HG03439 (cell line): ENCODE results near the gene SSR3.
"Not testable (repeated sequence)": the region's sequence is repeated elsewhere in the genome, so short reads cannot be mapped to it uniquely, and the experiment has no call there.

Experiments used
- ATAC-seq: cut with Tn5 transposase; IDR thresholded peaks from one replicate; pipeline ENCODE4 v1.9.1; 2021; ENCODE audit warnings: mild to moderate bottlenecking, moderate library complexity; ENCODE audit not compliant: unreplicated experiment

Gene SSR3

DNA sequence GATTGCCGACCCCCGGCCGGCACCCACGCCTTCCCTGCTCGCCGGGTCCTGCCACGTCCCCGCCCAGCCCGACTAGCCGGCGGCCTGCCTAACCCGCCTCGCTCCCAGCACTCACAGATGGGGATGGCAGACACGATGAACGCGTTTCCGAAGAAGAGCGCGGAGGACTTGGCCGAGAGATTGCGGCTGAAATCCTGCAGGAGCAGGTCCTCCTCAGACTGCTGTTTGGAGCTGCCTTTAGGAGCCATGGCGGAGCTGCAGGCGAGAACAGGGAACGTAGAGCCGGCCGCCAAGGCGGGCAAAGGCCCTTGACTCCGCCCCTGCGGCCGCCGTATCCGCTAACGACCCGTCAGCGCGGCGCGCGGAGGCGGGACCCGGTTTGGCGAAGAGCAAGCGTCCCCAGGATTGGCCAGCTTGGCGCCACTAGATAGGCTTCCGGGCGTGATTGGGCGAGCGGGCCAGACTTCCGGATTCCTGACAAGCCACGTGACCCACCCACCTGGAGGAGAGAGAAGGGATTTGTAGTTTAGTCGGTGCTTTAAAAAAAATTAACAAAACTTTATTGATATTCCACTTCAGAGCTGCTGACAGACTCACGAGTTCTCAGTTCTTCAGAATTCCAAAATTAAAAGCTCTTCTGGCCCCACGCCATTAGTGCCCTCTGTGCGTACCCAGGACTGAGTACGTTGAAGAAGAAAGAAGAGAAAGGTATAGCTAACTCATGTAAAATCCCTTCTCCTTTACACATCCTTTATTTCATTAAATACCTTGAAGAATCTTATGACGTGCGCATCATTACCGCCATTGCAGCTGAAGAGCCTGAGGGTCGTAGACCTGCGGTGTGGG is at the start of gene SSR3:
TSS of gene SSR3 (minus strand) at position 276 of the 846 bp plus-strand sequence. CDS start at position 248, 28 bp downstream.
- peak; percentile 99 for ATAC-seq

- no peak for ATAC-seq
These were observed 49.2 kb upstream of the SSR3 start for GRCh38 chr3:156604064-156604641.

DNA sequence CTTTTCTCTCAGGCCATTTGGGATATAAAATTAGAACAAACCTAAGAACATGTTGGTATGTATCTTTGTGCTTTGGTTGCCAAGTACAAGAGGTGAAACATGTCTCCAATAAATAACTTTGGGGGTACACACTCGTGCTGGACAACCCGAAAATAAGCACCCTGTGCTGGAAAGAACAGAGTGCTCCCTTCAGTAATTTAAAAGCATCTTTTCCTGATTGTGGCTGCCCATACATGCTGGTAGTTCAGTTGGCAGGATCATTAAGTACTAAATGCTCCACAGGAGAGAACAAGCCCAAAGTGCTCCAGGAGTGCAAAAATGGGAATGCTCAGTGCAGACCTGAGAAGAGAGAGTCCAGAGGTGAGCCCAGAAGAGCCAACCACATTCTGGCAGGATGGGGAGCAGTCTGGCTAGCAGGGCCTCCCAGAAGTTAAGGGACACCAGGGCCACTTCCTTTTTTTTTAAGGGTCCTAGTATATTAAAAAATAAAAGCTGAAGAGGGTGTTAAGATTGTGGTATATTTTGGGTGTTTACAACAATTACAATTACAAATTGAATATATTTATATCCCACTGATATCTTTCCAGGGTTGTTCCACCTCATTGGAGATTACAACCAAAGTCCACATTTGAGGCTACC is 48.6 kb upstream of the SSR3 start:
- no peak for ATAC-seq

DNA sequence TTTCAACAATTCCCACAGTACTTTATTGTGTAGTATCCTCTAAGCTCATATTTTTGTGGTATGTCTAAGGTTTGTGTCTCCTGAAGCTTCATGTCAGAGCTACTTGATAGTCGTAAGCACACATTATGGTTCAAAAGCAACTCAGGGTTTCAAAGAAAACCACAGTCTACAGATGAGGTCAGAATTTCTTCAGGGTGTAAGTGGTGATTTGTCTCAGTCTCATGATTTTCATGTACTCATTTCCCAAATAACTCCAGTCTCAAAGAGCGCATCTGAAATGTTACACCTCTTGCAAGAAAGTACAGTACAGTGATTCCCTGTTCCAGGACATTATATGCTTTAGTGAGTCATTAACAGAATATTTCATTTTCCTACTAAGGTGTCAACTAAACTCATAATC is 47.5 kb upstream of the SSR3 start:
- no peak for ATAC-seq

DNA sequence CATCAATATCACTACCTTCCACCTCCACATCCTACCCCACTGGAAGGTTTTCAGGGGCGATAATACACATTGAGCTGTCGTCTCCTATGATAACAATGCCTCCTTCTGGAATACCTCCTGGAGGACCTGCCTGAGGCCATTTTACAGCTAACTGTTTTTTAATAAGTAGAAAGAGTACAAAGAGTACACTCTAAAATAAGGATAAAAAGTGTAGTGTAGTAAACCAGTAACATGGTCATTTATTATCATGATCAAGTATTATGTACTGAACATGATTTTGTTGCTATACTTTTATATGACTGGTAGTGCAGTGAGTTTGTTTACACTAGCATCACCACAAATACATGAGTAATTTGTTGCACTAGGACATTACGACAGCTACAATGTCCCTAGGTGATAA is 46.6 kb upstream of the SSR3 start:
- ATAC-seq = no peak

GRCh38 chr3:156600834-156601233 is 45.9 kb upstream of the SSR3 start:
- ATAC-seq = no peak

GRCh38 chr3:156599089-156599874 is 44.4 kb upstream of the SSR3 start:
- ATAC-seq = no peak

DNA sequence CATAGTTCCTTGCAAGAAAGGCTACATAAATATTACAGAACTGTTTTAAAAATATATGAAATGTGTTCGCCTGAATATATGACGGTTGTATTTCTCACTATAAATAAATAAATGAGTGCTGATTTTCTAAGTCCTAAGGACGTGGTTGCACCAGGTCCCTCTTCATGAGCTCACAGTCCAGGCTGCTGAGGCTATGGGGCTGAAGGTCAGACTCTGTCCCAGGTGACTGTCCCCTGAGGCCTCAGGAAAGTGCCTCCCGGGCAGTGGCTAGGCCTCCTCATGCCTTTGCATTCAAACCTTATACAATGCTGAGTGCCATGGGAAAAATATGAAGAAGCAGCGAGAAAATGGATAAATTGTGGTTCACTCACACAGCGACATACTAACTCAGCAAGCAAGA is 43.5 kb upstream of the SSR3 start:
- ATAC-seq = no peak

- ATAC-seq = no peak
These were observed 39.3 kb upstream of the SSR3 start for GRCh38 chr3:156594219-156594683.

- no peak for ATAC-seq
These were observed 38.9 kb upstream of the SSR3 start for GRCh38 chr3:156593814-156594213.

DNA sequence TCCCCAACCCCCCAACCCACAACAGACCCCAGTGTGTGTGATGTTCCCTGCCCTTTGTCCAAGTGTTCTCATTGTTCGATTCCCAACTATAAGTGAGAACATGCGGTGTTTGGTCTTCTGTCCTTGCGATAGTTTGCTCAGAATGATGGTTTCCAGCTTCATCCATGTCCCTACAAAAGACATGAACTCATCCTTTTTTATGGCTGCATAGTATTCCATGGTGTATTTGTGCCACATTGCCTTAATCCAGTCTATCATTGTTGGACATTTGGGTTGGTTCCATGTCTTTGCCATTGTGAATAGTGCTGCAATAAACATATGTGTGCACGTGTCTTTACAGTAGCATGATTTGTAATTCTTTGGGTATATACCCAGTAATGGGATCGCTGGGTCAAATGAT is 34.9 kb upstream of the SSR3 start:
- ATAC-seq = not testable (repeated sequence)

GRCh38 chr3:156587760-156588069 is 32.8 kb upstream of the SSR3 start:
- peak; percentile 37 for ATAC-seq

- peak; percentile 74 for ATAC-seq
These were observed 32.2 kb upstream of the SSR3 start for GRCh38 chr3:156586905-156587759.

GRCh38 chr3:156583469-156583868 is 28.6 kb upstream of the SSR3 start:
- ATAC-seq = no peak

DNA sequence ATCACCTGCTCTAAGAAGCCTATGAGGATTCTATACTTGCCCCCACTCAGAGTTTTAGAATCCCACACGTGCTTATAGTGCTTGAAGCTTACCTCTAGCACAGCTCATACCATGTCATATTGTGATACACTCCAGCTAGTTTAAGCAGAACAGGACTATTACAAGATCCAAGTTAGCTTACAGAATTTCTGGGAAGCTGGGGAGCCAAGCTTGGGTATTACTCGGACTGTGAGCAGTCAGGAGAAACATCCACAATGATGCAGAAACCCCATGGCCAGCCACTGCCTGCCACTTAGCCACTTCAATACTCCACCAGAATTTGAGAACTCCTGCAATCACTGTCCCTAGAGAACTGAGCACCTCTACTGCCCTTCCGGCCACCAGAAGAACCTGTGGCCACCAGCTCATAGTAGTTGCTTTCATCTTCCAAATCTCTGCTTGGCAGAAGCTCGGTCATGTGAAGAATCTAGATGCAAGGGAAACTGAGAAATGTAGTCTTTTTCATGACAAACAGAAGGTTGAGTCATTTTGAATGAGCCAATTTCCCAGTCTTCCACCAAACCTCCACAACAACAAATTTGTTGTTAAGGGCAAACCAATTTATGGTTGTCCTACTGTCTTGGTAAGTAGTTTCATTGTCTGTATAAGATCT is 27.7 kb upstream of the SSR3 start:
- no peak for ATAC-seq

- ATAC-seq = no peak
These were observed 27.0 kb upstream of the SSR3 start for GRCh38 chr3:156581954-156582353.

GRCh38 chr3:156581033-156581432 is 26.1 kb upstream of the SSR3 start:
- ATAC-seq = no peak

GRCh38 chr3:156579427-156579851 is 24.5 kb upstream of the SSR3 start:
- no peak for ATAC-seq

DNA sequence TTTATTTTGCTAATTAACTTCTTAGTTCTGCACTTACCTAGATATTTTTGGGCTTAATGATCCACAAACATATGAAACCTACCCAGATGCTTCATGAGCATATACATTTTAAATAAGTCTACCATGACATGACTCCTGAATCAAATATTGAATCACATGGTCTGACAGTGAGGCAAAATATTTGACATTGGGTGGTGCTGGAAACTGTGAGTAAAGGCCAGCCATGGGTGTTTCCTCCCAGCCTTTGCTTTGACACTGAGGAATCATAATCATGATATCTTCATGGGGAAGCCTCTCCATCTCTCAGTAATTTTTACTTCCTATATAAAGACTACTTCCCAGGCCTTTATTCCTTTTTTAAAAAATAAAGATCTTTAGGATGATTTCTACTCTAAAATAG is 22.8 kb upstream of the SSR3 start:
- ATAC-seq = no peak
